Fibroblast of lung (primary cell): Measurements from ENCODE around the gene TPRKB.
"Not testable (repeated sequence)": the region's sequence is repeated elsewhere in the genome, so short reads cannot be mapped to it uniquely, and the experiment has no call there.

Source experiments
- CTCF ChIP-seq, 2 donors: IDR thresholded peaks in 1 of 2; conservative IDR thresholded peaks in 1 of 2; 1 replicate in 1 of 2; 2 replicates in 1 of 2; pipeline ENCODE4 v1.5.1; 2011 to 2012; ENCODE audit warnings: low read length in 2 of 2, control low read depth in 1 of 2, inconsistent platforms in 1 of 2, low read depth in 1 of 2, mild to moderate bottlenecking in 1 of 2
- EZH2 ChIP-seq: IDR thresholded peaks from 2 replicates; pipeline ENCODE4 v1.5.1; 2012; ENCODE audit warnings: low read length, control low read depth, mild to moderate bottlenecking; ENCODE audit errors: missing control alignments

- TF ChIP-seq CTCF (conservative IDR thresholded peaks at IDR 0.05 in 1 of 2, IDR thresholded peaks at IDR 0.05 in 1 of 2; ENCODE audit: low read depth in 1 of 2, low read length in 2 of 2); EZH2: not testable (repeated sequence)
These were observed 40.6 kb downstream of the TPRKB start for GRCh38 chr2:73696521-73696920.
